Testis (tissue), 2 donors: ENCODE data around the gene CAMK2G.

Experiments used
- CTCF ChIP-seq, 3 experiments: fragments of 450-650 bp in 2 of 3; fragments of 200-600 bp in 1 of 3; sonication (generic) in 1 of 3; IDR thresholded peaks; one replicate each; pipeline ENCODE4 v1.5.1; 2016 to 2019; ENCODE audit warnings: antibody characterized with exemption in 3 of 3, mild to moderate bottlenecking in 2 of 3, moderate library complexity in 1 of 3
- POLR2A ChIP-seq: fragments of 450-650 bp; IDR thresholded peaks from one replicate; pipeline ENCODE4 v1.6.1; 2017; ENCODE audit warnings: antibody characterized with exemption, mild to moderate bottlenecking, moderate library complexity

DNA sequence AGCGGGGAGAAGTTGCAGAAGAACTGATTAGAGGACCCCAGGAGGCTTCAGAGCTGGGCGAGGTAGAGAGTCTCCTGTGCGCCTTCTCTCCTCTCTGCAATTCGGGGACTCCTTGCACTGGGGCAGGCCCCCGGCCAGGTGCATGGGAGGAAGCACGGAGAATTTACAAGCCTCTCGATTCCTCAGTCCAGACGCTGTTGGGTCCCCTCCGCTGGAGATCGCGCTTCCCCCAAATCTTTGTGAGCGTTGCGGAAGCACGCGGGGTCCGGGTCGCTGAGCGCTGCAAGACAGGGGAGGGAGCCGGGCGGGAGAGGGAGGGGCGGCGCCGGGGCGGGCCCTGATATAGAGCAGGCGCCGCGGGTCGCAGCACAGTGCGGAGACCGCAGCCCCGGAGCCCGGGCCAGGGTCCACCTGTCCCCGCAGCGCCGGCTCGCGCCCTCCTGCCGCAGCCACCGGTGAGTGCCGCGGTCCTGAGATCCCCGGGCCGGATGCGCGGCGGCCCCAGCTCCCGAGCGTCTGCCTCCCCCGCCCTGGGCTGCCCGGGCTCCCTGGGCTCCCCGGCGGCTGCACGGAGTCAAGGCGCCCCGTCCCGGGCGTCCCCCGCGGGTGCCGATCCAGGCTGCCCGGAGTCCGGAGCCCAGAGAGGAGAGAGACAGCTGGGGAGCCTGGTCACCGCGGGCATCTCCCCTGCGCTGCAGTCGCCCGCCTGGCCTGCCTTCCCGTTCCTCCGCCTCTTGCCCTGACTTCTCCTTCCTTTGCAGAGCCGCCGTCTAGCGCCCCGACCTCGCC, 36.6 kb upstream of the CAMK2G start, which contains the start of gene PLAU:
- TF ChIP-seq CTCF (IDR thresholded peaks at IDR 0.05) (no peak), POLR2A (no peak)
